ENCODE data around the gene HLTF.

DNA sequence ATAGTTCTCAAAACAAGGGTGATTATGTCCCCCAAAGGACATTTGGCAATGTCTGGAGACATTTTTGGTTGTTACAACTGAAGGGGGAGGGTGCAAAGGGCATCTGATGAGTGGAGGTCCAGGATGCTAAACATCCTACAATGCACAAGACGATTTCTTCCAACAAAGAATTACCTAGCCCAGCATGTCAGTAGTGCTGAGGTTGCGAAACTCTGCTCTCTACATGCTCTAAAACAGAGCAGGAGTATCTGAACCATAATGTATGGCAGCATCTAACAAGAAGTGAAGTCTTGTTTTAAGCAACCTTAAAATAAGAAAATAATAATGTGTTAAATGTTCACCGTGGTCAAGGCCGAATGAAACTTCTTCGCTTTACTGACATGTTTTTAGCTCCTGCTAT is 88.0 kb downstream of the HLTF start:
- TF ChIP-seq POLR2A (IDR thresholded peaks at IDR 0.05): no peak
- TF ChIP-seq, protein P1, sequence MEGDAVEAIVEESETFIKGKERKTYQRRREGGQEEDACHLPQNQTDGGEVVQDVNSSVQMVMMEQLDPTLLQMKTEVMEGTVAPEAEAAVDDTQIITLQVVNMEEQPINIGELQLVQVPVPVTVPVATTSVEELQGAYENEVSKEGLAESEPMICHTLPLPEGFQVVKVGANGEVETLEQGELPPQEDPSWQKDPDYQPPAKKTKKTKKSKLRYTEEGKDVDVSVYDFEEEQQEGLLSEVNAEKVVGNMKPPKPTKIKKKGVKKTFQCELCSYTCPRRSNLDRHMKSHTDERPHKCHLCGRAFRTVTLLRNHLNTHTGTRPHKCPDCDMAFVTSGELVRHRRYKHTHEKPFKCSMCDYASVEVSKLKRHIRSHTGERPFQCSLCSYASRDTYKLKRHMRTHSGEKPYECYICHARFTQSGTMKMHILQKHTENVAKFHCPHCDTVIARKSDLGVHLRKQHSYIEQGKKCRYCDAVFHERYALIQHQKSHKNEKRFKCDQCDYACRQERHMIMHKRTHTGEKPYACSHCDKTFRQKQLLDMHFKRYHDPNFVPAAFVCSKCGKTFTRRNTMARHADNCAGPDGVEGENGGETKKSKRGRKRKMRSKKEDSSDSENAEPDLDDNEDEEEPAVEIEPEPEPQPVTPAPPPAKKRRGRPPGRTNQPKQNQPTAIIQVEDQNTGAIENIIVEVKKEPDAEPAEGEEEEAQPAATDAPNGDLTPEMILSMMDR (IDR thresholded peaks at IDR 0.05): no peak
